Measurements from ENCODE around the gene OR10A3.

Gene OR10A3

DNA sequence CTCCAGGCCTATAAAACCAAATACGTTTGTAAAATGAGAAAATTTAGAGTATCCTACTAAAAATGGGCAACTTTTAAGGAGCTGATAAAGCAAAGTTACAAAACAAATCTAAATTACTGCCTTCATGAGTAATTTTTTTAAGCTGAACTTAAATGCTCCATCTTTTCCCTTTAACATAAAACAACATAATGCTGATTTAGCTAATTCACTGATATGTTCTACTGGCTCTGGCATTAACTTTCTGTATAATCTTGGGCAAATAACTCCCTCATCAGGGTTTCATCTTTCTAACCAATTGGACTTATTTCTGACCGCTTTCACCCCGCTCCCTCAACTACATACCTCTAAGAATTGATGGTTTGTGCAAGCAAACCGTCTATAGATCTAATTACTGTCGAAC lies 362 bp downstream of the OR10A3 start:
- DNase-seq (ENCODE audit: low read depth in 1 of 2, low spot score in 1 of 2) = no peak

DNA sequence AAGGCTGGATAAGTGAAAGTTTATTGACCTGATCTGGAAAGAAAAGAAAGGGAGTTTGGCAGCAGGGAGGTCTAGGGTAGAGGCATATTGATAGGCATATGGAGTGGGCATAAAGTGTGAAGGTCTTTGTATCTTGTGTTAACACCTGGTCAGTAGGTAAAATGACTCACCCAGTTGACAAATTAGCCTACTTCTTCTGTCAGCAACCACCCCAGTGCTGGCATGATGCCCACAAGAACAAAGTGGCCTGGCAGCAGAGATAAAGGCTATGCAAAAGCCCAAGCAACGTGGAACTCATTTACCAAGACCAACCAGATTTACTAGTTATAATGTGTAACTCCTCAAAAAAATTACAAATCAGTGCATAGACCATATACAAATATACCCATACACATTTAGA lies 4.9 kb downstream of the OR10A3 start:
- DNase-seq (ENCODE audit: low read depth in 1 of 2, low spot score in 1 of 2) = no peak

GRCh38 chr11:7931168-7931567 lies 10.3 kb downstream of the OR10A3 start, which contains the start of gene OR10A6:
Gene OR10A6, minus strand, starts transcription at chr11:7931268. Its CDS starts 2,606 bp downstream, at chr11:7928662.
- DNase-seq (ENCODE audit: low read depth in 1 of 2, low spot score in 1 of 2) = no peak

DNA sequence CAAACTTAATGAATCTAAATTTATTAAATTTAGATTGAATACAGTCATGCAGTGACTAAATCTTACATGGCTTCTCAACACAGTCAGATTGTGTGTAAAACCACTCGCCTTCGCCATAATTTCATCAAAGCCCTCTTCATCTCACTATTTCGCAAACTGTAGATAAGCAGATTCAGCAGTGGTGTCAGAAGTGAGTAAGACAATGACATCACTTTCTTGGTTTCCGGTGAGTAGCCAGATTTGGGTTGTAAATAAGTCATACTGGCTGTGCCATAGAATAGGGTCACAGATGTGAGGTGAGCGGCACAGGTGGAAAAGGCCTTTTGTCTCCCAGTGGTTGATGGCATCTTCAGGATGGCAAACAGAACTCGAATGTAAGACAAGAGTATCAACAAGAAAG lies 13.9 kb downstream of the OR10A3 start:
- DNase-seq (ENCODE audit: low read depth in 1 of 2, low spot score in 1 of 2) = no peak

DNA sequence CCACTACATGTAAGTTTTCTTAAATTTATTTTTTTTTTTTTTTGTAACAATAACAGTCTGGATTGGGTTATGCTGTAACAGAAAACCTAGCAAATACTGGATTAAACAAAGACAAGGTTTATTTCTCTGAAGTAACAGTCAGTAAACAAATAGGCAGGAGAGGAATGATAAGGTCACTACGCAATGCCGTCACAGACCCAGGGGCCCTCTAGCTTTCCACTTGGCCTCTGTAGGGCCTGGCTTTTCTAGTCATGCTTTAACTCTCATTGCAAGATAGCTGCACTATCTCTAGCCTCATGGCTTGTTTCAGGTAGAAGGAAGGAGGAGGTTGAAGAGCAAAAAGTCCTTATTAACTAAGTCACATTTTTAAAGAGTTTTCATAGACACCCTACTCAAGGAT lies 17.0 kb downstream of the OR10A3 start:
- no peak for DNase-seq (ENCODE audit: low read depth in 1 of 2, low spot score in 1 of 2)

DNA sequence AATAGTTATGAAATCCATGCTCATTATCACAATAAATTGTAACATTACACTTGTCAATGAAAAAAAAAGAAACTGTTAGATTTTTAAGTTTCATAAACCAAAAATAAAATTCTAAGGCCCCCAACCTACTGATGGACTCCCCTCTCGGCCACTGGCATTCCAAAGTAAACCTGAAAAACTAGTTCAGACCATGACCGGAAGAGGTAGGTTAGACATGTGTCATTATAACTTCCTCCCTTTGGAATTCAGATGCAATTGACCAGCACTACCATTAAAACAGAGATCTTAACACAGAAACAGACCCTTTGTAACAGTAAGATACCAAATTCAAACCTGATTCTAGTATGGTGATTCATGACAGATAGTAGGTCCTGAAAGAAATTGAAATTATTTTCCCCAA lies 23.4 kb downstream of the OR10A3 start:
- DNase-seq (ENCODE audit: low read depth in 1 of 2, low spot score in 1 of 2) = no peak

- no peak for DNase-seq (ENCODE audit: low read depth in 1 of 2, low spot score in 1 of 2)
Measured at GRCh38 chr11:7911011-7911410, 30.5 kb downstream of the OR10A3 start.

DNA sequence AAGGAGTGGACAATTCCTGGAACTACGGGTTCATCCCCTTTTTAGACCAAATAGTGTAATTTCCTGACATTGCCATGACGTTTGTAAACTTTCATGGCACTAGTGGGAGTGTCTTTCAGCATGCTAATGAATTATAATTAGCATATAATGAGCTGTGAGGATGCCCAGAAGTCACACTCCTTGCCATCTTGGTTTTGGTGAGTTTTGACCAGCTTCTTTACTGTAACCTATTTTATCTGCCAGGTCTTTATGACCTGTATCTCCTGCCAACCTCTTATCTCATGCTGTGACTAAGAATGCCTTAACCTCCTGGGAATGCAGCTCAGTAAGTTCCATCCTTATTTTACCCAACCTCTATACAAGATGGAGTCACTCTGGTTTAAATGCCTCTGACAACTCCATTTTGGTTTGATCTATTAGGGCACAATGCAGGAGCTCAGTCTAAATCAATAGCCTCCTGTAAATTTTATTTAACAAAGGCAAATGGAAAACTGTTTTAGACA lies 31.2 kb downstream of the OR10A3 start:
- DNase-seq (ENCODE audit: low read depth in 1 of 2, low spot score in 1 of 2) = no peak

DNA sequence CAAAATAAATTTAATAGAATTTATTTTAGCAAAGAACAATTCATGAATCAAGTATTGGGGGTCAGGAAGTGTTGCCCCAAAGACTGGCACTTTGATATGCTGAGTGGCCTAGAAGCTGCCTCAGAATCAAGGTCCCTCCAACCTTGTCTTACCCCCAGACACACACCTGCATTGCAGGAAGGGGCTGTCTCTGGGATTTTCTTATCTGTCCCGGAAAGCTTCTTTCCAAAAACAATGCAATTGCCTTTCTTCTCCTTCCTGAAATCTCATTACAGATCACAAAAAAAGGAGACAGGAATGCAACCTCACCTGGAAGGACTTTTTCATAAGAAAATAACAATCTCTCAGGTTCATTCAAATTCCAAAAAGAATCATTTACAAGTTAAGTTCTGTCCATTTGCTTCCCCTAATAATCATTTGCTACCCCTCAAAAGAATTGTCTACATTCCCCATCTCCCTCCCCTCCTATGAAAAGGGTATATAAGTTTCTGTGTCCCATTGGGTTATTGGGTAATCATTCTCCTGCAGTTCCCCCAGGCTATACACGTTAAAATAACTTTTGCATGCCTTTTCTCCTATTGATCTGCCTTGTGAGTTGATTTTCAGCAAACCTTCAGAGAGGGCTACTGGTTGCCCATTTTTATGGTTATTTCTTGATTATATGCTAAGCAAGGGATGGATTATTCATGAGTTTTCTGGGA lies 31.8 kb downstream of the OR10A3 start:
- DNase-seq (ENCODE audit: low read depth in 1 of 2, low spot score in 1 of 2) = no peak

GRCh38 chr11:7907121-7907520 lies 34.4 kb downstream of the OR10A3 start:
- DNase-seq (ENCODE audit: low read depth in 1 of 2, low spot score in 1 of 2) = no peak

DNA sequence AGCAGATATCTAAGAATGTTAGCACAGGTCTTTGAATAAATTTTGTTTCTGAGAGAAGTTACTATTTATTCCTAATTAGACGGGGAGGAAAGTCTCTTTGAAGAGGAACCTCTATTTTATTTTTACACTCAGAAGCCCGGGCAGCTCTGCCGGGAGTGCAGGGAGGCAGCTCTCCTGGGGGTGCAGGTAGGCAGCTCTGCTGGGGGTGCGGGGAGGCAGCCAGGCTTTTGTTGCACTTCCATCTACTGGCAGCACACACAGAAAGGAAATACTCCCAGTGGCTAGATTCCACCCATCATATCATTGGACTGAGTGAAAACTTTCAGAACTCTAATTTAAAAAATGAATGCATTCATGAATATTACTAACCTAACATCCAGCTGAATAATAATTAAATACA lies 35.0 kb downstream of the OR10A3 start:
- DNase-seq (ENCODE audit: low read depth in 1 of 2, low spot score in 1 of 2) = no peak

GRCh38 chr11:7905961-7906429 lies 35.5 kb downstream of the OR10A3 start:
- no peak for DNase-seq (ENCODE audit: low read depth in 1 of 2, low spot score in 1 of 2)

DNA sequence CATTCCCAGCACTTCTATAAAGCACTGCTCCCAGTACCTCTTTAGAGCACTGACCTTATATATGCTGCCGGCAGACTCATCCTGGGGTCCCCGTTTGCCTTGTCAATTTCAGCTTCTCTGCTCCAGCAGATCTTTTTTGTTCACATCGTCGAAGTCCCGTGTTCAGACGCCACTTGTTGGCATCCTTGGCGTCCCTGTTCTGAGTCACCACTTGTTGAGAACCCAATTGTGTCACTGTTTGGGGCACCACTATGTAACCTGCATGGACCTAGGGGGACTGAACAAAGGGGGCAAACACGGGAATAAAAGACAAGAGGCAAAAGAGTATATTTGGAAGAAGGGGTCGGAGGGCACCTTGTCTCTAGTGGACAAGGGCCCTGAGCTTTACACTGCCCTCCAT lies 36.0 kb downstream of the OR10A3 start:
- DNase-seq (ENCODE audit: low read depth in 1 of 2, low spot score in 1 of 2) = no peak

DNA sequence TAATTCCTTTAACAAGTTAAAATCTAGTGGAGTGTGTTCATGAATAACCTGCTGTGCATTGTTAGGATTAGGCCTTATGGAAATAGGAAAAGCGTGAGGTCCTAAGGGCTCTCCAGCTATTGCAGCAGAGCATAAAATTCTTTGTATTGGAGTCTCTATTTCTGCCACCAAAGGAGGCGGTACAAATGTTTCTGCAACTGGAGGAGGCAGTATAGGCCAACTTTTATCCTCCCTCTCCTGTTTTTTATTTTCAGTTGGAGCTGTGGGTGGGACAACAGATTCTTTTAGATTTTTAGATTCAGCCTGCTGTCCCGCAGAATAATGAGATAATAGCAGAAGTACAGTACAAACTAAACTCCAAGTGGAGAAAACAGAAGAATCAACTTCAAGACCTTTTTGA lies 36.6 kb downstream of the OR10A3 start:
- no peak for DNase-seq (ENCODE audit: low read depth in 1 of 2, low spot score in 1 of 2)

DNA sequence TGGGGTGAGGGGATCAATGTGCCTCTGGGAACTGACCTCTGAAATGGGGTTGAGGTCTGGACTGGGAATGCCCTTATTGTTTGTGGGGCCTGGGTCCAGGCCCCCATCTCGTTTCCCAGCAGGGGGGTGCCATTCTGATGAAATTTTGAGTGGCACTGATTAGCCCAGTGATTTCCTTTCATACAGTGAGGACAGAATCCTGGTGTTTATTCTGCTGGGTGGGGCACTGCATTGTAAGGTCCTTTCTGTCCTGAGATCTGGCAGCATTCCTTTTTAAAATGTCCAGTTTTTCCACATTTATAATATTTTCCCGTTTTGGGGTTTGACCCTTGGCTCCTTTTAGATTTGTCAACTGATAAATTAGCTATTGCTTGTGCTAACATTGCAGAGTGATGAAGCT lies 37.6 kb downstream of the OR10A3 start:
- DNase-seq (ENCODE audit: low read depth in 1 of 2, low spot score in 1 of 2) = no peak

DNA sequence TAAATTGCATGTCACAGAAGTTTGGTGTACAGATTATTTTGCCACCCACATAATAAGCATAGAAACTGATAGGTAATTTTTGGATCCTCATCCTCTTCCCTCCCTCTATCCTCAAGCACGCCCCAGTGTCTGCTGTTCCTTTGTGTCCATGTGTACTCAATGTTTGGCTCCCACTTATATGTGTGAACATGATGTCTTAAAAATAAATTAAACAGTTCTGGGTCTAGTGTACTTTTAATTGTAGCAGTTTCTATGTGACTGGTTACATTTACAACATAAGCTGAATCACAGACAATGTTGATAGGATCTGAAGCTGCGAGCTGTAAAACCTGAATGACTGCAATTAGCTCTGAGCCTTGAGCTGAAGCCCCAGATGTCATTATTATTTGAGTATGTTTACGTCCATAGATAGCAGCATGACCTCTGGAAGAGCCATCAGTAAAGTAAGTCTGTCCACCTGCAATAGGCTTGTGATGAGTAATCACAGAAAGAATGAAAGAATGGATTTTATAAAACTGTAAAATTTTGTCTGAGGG lies 40.1 kb downstream of the OR10A3 start:
- no peak for DNase-seq (ENCODE audit: low read depth in 1 of 2, low spot score in 1 of 2)

DNA sequence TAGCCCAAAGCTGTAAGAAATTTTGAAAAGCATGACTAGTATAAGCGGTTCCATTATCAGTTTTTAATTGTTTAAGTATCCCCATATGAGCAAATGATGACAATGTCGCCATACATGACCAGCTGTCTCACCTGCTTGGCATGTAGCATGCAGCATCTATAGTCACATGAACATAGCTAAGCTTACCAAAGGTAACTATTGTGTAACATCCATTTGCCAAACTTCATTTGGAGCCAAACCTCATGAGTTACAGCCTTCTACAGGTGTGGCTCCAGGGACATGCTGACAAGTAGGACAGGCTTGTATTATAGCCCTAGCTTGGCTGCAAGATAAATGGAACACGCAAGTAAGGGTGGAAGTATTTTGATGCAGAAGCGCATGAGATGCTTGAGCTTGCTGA lies 40.8 kb downstream of the OR10A3 start:
- DNase-seq (ENCODE audit: low read depth in 1 of 2, low spot score in 1 of 2) = no peak

DNA sequence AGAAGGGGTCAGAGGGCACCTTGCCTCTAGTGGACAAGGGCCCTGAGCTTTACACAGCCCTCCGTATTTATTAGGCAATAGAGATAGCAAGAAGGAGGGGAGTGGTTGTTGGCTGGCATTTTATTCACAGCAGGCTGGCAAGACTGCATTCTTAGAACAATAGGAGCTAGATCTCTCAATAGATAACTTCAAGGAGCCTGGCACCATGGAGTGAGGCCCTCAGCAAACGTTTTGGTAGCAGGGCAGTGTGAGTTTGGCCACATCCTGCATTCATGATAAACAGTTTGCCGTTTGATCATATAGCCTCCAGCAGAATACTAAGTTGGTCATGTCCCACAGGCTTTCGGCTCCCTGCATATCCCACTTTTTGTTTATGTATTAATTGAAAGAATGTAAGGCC lies 42.1 kb downstream of the OR10A3 start:
- no peak for DNase-seq (ENCODE audit: low read depth in 1 of 2, low spot score in 1 of 2)

GRCh38 chr11:7898666-7899283 lies 42.7 kb downstream of the OR10A3 start:
- DNase-seq (ENCODE audit: low read depth in 1 of 2, low spot score in 1 of 2) = no peak

- no peak for DNase-seq (ENCODE audit: low read depth in 1 of 2, low spot score in 1 of 2)
Measured at GRCh38 chr11:7896009-7896785, 45.3 kb downstream of the OR10A3 start.

GRCh38 chr11:7894251-7894650 lies 47.3 kb downstream of the OR10A3 start:
- no peak for DNase-seq (ENCODE audit: low read depth in 1 of 2, low spot score in 1 of 2)

DNA sequence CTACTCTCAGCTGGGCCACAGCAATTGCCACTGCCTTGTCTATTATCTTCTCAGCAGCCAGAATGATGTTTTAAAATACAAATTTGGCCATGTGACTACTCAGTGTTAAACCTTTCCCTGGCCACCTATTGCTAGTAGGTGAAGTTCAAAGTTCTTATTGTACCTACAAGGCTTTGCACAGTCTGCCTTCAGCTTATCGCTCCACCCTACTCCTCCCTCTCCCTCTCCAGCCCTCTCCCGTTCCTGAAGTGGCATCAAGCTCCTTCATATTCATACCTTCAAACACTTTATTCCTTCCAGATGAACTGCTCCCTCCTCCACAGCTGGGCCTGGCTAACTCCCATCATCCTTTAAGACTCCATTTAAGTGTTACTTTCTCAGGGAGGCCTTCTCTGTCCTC lies 47.7 kb downstream of the OR10A3 start:
- no peak for DNase-seq (ENCODE audit: low read depth in 1 of 2, low spot score in 1 of 2)

Measured in stimulated activated CD4-positive, alpha-beta T cell treated with anti-CD3 and anti-CD28 coated beads, Interleukin-15, amount 100 ng/mL, for 1 hour (primary cell).